SKM-1 treated with dmso at 0.1 percent for 144 hours (cell line): ENCODE measurements around the gene GFER.
"Not testable (repeated sequence)": the region's sequence is repeated elsewhere in the genome, so short reads cannot be mapped to it uniquely, and the experiment has no call there.

Experiments used
- DNase-seq: peaks from one replicate; lab custom pipeline; 2025; ENCODE audit not compliant: unreplicated experiment; lab: John Stamatoyannopoulos, UW

Gene GFER

DNA sequence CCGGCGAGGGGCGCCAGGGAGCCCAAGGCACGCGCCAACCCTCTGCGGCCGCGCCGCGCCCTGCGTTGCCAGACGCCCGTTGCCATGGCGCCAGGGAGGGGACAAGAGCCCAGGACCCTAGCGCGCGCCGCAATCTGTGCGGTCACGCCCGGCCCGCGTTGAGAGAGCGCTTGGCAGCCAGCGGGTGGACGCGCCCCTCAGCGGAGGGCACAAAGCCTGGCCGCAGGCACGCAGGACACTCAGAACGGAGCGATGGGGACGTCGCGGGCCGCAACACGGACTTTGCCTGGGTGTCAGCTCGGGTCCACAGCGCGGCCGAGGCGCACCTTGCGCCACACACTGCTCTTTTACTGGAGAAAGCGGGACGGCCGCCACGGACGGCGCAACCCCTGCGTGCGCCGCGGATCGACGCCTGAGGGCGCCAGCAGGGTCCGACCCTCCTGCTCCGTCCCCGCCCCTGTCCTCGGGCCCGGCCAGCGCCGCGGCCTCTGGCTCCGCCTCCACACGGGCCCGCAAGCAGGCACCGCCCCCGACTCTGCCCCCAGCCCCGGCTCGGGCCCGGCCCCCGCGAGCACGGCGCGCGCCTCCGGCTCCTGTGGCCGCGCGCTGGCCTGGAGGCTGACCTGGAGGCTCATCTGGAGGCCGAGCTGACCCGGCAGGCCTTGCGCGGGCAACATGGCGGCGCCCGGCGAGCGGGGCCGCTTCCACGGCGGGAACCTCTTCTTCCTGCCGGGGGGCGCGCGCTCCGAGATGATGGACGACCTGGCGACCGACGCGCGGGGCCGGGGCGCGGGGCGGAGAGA, at the start of gene GFER:
GFER (plus strand) TSS at position 650 of the 803 bp plus-strand sequence; CDS start at position 676, 26 bp downstream.
- peak; percentile 89 for DNase-seq

DNA sequence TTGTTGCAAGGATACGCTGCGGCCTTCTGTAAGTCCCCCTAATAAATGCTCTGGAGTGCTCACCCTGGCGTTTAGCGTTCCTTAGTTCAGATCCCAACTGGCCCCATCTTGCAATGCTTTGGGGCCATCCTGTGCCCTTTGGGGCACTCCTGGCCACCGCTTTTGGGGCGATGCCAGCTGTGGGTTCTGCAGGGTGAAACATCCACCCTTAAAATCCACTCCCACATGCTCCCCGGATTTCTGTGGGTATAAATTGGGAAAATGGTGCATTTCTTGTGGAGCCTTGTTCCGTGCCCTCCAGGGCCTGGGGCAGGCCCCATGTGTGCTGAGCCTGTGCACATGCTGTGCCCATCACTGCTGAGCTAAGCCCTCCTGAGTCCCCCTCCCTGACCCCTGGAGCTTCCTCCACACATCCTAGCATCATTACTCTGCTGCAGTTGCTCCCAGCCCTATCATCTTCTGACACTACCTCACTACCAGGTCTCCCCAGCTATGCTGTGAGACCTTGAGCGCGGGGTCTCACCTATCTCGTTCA, 47.0 kb upstream of the GFER start:
- no peak for DNase-seq

DNA sequence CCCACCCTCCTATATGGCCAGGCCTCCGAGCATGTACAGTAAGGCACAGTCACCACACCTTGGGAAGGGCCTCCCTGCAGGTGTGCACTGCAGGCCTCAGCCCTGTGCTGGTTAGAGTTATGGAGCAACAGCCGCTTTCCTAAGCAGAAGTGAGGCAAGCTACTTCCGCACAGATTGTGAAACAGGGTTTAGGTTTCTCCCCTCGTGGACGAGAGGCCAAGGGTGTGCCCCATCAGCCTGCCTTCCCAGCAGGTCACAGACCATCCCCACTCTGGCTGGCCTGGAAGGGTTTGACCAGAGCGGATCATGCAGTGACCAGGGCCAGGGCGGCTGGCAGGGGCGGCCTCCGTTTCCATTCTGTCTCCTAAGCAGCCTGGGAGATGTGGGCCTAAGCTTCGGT, 45.7 kb upstream of the GFER start:
- peak; percentile 89 for DNase-seq

DNA sequence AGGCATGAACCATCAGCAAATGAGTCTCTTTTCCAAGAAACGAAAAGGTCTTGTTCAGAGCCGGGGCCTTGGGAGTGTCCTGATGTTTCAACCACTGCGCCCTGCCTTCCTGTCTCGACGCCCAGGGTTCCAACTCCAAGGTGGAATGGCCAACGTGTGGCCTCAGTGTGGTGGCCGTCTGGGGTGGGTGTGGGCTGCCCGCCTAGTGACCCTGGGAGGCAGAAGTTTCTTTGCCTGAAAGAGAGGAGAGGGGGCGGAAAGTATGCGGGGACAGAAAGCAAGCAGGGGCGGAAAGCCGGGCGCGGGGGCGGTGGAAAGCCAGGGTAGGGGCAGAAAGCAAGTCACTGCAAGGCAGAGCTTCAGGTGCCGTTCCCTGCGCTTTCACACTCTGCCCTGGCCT, 45.1 kb upstream of the GFER start:
- DNase-seq: no peak

DNA sequence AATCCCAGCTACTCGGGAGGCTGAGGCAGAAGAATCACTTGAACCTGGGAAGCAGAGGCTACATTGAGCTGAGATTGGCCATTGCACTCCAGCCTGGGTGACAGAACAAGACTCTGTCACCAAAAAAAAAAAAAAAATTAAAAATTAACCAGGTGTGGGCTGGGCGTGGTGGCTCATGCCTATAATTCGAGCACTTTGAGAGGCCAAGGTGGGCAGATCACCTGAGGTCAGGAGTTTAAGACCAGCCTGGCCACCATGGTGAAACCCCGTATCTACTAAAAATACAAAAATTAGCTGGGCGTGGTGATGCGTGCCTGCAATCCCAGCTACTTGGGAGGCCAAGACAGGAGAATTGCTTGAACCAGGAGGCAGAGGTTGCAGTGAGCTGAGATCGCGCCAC, 44.2 kb upstream of the GFER start:
- DNase-seq: not testable (repeated sequence)

DNA sequence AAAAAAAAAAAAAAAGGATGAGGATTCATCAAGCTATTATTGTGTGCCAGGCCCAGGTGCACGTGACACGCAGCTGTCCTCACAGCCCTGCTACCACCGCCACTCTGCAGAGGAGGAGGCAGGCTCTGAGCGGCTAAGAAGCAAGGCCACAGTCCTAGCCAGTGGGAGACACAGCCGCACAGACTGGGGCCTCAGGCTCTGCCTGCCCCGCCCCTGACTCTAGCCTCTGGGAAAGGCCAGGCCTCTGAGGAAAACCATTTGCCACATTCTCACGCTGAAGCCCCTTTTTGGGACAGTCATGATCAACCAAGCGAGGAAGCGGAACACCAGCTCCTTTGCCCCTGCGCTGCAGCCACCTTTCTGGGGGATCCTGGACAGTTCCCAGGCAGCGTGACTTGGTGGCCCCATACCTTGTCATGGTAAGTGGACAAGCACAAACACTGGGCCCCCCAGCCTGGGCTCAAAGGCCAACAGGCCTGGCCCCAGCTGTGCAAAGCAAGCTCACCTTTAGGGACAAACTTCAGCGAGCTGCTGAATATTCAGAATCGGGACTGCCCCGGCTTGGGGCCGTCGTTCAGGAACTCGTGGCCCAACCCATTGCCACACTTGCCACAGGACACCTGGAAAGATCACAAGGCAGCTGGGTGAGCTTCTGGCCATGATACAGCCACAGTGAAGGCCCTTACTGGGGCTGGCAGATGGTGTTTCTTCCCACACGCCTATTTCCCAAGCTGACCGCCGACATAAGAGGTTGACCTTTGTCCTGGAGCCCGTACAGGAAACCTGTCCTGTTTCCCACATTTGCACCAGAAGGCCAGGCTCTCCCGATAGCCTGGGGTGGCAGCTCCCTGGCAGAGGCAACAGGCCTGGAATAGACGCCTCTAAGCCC, 43.5 kb upstream of the GFER start:
- no peak for DNase-seq

DNA sequence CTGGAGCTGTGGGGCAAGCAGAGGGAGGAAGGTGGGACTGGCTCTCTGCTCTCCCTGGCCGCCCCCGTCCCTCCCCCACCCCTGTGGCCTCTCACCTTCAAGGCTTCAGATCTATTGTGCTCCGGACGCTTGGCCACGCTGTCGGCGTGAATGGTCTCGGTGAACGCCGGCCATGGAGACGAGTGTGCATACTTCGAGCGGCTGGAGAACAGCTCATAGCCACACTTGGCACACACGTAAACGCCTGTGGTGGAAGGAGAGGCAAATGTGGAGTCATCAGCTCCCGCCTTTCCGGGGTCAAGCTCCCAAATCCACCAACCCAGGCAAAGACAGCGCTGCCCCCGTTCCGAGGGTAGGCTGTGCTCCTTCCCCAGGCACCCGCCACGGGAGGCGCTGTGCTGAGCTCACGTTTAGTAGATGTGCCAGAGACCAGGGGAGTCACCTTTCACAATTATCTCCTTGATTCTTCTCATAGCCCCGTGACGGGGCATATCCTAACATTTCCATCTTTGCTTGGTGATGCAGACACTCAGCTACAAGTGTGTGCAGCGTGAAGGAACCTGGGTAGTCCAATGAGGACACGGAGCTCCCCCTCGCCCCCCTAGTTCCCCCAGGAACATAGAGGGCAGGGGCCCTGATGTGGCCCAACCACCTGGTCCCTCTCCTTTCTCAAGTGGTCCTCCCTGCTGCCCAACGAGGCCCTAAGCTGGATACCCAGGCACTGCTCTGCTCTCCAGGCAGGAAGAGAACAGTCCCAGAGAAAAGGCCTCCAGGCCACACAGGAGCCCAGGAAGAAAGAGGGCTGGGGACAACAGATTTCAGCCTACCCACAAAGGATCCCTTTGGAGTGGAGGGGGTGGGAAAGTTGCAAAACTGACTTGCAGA, 42.6 kb upstream of the GFER start:
- DNase-seq: peak; percentile 46

DNA sequence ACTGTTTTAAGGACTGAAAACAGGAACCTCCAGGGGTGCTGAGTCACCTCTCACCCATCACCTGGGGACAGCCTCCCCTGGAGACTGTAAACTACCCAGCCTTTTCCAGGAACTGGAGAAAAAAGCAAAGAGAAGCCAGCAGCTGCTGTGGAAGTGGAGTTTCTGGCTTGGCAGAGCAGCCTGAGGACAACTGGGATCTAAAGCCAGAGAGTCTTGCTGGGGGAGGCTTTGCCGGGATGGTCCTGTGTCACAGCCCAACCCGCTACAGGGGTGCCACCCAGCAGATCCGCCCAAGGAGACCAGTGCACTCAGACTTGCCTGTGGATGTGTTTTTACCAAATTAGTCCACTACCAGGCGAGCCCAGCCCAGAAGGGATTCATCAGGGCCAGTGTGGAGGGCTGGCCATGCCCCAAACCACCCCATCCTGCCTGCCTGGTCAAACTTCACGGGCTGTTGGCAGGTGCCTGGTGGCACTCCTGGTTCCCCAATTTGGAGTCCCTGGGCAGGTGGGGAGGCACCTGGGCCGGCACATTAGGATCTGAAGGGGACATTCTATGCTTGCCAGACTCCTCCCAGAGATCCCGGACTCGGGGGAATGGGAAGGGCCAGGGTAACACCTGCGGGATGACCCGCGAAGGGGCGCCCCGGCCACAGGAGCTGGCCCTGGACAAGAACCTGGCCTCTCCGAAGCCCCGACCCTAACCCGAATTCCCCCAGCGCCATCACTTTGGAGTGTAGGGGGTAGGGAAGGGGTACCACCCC, 41.8 kb upstream of the GFER start:
- peak; percentile 89 for DNase-seq

DNA sequence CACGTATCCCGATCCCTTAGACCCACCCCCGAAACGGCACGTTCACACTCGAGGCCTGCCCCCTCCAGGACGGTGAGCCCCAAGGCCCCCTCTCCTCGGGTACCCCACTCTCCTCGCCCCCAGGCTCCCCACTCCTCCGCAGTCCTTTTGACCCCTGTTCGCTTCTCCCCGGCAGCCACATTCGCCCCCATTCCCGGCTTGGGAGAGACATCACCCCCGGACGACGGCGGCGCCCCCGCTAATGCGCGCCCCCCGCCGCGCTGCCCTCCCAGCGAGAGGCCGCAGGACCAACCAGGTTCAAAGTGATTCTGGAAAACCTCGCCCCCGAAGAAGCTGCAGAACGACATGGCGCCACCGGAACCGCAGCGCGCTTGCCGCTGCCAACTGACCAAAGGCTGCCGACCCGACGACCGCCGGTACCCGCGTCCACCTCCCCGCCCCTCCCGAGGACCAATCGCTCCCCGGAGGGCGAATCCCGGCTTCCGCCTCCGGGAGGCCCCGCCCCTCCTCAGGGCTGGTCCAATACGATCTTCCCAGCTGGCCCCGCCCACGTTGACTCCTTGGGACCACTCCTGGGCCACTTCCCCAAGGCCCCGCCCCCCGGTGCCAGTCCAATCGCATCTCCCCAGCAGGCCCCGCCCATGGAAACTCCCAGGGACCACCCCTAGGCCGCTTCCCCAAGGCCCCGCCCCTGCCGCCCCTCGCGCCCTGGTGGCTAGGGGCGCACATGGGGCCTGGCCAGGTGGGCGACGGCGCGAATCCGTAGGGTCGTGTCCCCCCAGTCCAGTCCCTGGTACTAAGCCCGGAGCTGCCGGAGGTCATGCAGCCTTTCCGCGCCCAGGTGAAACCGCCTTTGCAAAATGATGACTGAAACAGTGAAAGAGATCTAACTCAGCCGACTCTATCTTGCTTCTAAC, 40.9 kb upstream of the GFER start, which contains the start of gene MSRB1:
MSRB1 (minus strand) TSS at position 390 of the 917 bp plus-strand sequence; CDS start at position 347, 43 bp downstream.
- peak; percentile 99 for DNase-seq

DNA sequence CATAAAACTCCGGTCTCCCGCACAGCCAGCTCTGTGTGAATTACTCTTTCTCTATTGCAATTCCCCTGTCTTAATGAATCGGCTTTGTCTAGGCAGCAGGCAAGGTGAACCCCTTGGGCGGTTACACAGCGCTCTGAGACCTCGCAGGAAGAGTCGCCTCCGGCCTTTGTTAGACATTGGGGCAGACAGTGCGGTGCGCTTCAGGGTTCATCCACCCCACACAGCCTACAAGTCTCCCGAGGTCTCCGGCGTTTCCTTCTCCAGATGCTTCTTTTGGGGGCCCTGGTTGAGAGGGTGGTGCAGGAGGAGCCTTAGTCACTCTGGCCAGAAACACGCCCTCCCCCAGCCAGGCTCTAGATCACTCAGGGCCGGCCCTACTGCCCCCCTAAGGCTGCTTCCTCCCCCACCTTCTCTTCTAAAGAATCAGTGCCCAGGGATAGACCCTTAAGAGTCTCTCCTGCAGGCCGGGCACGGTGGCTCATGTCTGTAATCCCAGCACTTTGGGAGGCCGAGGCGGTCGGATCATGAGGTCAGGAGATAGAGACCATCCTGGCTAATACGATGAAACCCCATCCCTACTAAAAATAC, 39.3 kb upstream of the GFER start:
- DNase-seq: no peak

DNA sequence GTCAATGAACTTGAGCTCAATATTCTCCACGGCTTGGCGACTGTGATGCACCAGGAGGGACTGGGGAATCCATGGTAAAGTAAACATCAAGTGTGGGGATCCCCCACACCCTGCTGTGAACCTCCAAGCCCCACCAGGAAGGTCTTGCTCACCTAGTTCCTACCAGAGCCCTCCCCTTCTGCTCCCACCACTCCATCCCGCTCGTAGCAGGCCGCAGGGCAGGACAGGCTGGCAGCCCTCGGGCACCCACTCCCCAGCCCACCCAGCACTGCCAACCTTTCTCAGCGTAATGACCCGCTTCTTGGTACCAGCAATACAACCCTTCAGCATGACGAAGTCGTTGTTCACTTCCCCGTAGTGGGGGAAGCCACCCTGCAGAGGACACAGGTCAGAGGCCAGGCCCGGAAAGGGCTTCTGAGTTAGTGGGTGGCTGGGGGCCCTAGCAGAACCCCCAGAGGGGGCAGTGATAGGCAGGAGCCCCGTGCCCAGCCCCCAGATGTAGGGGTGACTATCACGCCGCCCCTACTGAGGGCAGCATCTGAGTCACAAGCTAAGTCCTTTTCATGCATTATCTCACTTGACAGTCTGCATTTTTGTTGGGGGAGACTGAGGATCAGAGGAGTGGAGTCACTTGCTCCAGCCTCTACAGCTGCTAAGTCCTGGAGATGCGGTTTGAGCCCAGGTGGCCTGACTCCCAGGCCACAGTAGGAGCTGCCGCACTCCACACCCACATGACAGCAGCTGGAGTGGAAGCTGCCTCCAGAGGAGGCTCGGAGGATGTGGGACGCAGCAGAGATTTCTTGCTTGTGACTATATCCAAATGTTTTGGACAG, 38.2 kb upstream of the GFER start:
- no peak for DNase-seq

DNA sequence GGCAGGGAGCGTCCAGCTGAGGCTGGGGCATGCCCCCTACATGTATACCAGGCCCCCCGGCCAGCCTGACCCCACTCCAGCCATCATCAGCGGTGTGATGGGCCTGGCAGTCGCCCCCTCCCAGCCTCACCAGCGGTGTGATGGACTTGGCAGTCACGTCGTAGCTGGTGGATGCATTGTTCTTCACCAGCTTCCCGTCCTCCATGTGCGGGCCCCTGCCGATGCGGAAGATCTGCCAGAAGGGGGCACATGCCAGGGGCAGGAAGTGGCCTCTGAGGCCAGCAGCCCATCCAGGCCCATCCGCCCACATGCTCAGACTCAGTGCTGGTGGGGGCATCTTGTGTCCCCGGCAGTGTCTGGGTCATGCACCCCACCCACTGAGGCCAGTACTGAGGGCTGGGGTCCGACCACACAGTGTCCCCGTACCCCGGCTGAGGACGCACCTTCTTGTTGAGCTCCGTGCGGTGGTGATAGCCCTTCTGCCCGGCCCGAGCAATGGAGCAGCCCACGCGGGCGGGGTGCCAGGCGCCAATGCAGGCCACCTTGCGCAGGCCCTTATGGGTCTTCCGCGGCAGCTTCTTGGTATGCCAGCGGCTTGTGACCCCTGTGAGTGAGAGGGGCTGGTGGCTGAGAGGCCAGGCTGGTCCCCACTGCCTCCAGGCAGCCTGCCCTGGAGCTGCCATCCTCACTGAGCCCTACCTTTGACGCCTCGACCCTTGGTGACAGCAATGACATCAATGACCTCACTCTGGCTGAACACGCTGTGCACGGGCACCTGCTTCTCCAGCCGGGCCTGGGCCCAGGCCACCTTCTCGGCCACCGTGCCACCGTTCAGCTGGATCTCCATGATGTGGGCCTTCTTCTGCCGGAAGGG, 37.3 kb upstream of the GFER start:
- DNase-seq: no peak

DNA sequence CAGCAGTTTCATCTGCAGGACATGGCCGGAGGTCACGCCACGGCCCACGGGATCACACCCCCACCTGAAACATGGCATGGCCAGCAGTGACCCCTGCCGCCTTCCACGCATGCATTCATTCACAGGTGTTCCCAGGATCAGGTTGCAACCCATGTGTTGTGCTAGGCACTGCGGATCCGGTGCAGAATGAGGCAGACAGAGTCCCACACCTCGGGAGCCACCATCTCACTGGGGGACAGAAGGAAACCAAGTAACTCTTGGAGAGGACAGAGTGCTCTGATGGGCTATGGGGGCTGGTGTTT, 36.7 kb upstream of the GFER start:
- no peak for DNase-seq

DNA sequence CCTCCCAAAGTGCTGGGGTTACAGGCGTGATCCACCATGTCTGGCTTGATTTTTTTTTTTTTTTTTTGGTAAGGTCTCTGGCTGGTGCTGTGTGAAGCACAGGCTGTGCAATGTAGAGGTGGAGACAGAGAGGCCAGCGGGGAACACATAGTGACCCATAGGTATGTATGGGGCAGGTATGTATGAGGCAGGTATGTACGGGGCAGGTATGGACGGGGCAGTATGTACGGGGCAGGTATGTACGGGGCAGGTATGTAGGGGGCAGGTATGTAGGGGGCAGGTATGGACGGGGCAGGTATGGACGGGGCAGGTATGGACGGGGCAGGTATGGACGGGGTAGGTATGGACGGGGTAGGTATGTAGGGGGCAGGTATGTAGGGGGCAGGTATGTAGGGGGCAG, 34.5 kb upstream of the GFER start:
- DNase-seq: no peak

DNA sequence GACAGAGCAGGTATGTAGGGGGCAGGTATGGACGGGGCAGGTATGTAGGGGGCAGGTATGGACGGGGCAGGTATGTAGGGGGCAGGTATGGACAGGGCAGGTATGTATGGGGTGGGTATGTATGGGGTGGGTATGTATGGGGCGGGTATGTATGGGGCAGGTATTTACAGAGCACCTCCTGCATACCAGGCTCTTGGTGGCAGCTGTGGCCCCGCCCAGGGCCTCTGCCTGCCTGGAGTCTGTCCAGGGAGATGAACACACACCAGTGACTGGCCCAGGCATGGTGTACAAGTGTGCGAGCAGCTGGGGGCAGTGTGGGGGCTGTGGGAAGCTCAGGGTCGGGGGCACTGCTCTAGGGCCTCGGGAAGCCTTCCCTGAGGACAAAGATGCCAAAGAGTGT, 33.9 kb upstream of the GFER start:
- DNase-seq: no peak

DNA sequence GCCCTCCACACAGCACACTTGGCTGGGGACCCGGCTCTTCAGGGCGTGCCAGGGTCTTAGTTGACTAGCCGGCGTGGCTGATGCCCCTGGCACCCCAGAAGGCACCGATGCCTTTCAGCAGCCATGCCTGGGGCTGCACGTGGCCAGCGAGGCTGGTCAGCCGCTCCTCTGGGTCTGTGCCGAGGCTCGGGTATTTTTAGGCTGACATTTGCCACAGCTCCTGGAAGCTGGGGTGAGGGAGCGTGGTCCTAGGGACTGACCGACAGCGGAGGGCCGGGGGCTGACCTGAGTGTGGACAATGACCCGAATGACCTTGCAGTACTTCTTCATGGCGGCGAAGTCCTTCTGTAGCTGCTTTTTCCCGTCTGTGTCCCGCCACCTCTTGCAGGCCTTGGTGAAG, 33.4 kb upstream of the GFER start:
- no peak for DNase-seq

DNA sequence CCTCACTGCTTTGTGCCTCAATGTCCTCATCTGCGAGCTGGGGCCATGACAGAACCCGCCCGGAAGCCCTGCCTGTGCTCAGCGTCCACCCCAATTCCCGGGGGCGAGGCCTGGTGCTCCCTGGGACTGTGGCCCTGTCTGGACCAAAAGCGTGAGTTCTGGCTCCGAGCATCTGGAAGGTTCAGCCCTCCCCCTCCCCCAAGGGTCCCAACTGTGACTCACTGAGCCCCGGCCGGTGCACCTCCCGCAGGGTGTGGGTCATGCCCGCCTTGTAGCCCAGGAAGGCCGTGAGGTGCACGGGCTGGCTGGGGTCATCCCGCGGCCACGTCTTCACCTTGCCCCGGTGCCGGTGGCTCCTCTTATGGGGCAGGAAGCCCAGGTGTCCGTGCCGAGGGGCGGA, 30.3 kb upstream of the GFER start:
- DNase-seq: no peak
